IMR-90 (cell line): Measurements from ENCODE around the gene RRP1. TPM values are rescaled to one million over a fixed set of nuclear protein-coding genes. Genes with fewer than 3 reads are reported as not detected.

Source experiments
- ATAC-seq: fragments of 200-7000 bp; cut with Tn5 transposase; 2 replicates; pipeline ENCODE4 v1.9.1; 2020; ENCODE audit warnings: low read depth, mild to moderate bottlenecking, moderate library complexity
- BruUV-seq: library from RNA; stranded (reverse); fragments of 400-500 nt; replicated peaks from 2 replicates; lab custom pipeline; 2021; lab: Mats Ljungman, UMichigan
- CTCF ChIA-PET: fragments of 300-600 bp; formaldehyde crosslinking; extraction: SDS; loops from one replicate; lab custom pipeline; 2021; ENCODE audit warnings: antibody characterized with exemption; lab: Yijun Ruan, JAX
- POLR2A ChIA-PET: fragments of 300-600 bp; sonication (Branson Sonifier 250); formaldehyde crosslinking; loops from one replicate; lab custom pipeline; 2022; ENCODE audit warnings: antibody characterized with exemption; ENCODE audit not compliant: unreplicated experiment; lab: Charles Lee
- DNase-seq: peaks from one replicate; pipeline ENCODE4 v3.0.0; 2013
- H2AFZ ChIP-seq: replicated peaks from 2 replicates; pipeline ENCODE3; 2013; ENCODE audit warnings: low read length, mild to moderate bottlenecking; ENCODE audit not compliant: poor library complexity
- H2AK5ac ChIP-seq: 2 replicates; pipeline ENCODE4 v1.6.1; 2013; ENCODE audit warnings: low read depth, low read length, inconsistent platforms
- H2AK9ac ChIP-seq: replicated peaks from 2 replicates; pipeline ENCODE3; 2013; ENCODE audit warnings: mild to moderate bottlenecking, low read depth, low read length, moderate library complexity; ENCODE audit not compliant: poor library complexity
- H2BK120ac ChIP-seq: 2 replicates; pipeline ENCODE4 v1.6.1; 2013; ENCODE audit warnings: low read depth, low read length, inconsistent platforms
- H2BK15ac ChIP-seq: 3 replicates; pipeline ENCODE4 v1.6.1; 2013; ENCODE audit warnings: low read depth, low read length, inconsistent platforms
- H2BK20ac ChIP-seq: 2 replicates; pipeline ENCODE4 v1.6.1; 2013; ENCODE audit warnings: low read depth, mild to moderate bottlenecking, inconsistent platforms, low read length, moderate library complexity
- H2BK5ac ChIP-seq: 2 replicates; pipeline ENCODE4 v1.6.1; 2013; ENCODE audit warnings: mild to moderate bottlenecking, low read depth, low read length, inconsistent platforms; ENCODE audit not compliant: poor library complexity, severe bottlenecking
- H3K14ac ChIP-seq: replicated peaks from 2 replicates; pipeline ENCODE4 v1.6.1; 2013; ENCODE audit warnings: low read depth, low read length, inconsistent platforms
- H3K18ac ChIP-seq: 2 replicates; pipeline ENCODE4 v1.6.1; 2013; ENCODE audit warnings: low read depth, low read length, control low read depth
- H3K23ac ChIP-seq: 2 replicates; pipeline ENCODE4 v1.6.1; 2013; ENCODE audit warnings: low read depth, low read length, inconsistent platforms
- H3K27ac ChIP-seq: 2 replicates; pipeline ENCODE4 v1.5.1; 2013; ENCODE audit warnings: mild to moderate bottlenecking, control low read depth, low read length; ENCODE audit not compliant: insufficient read depth
- H3K27me3 ChIP-seq: 2 replicates; pipeline ENCODE4 v1.6.1; 2013; ENCODE audit warnings: low read length; ENCODE audit not compliant: control insufficient read depth, insufficient read depth
- H3K36me3 ChIP-seq: 2 replicates; pipeline ENCODE4 v1.6.1; 2013; ENCODE audit warnings: low read length, mixed read lengths; ENCODE audit not compliant: control insufficient read depth, insufficient read depth
- H3K4ac ChIP-seq: 2 replicates; pipeline ENCODE4 v1.6.1; 2013; ENCODE audit warnings: low read depth, low read length, inconsistent platforms
- H3K4me1 ChIP-seq: 2 replicates; pipeline ENCODE4 v1.6.1; 2013; ENCODE audit warnings: low read length, mixed read lengths; ENCODE audit not compliant: control insufficient read depth, insufficient read depth
- H3K4me2 ChIP-seq: 2 replicates; pipeline ENCODE4 v1.6.1; 2013; ENCODE audit warnings: low read depth, mild to moderate bottlenecking, control low read depth, low read length, moderate library complexity
- H3K4me3 ChIP-seq: 2 replicates; pipeline ENCODE4 v1.5.1; 2013; ENCODE audit warnings: low read depth, mild to moderate bottlenecking, control low read depth, low read length, moderate library complexity; ENCODE audit not compliant: insufficient read depth
- H3K56ac ChIP-seq: 2 replicates; pipeline ENCODE4 v1.6.1; 2013; ENCODE audit warnings: low read length, inconsistent platforms; ENCODE audit not compliant: insufficient read depth; ENCODE audit errors: extremely low read depth
- H3K79me1 ChIP-seq, 2 experiments: 2 replicates each; pipeline ENCODE4 v1.6.1; 2013; ENCODE audit warnings: low read length in 2 of 2, inconsistent platforms in 1 of 2, low read depth in 1 of 2
- H3K9ac ChIP-seq: 2 replicates; pipeline ENCODE4 v1.6.1; 2013; ENCODE audit warnings: low read depth, low read length, control low read depth
- H3K9me1 ChIP-seq: 2 replicates; pipeline ENCODE4 v1.6.1; 2013; ENCODE audit warnings: low read length, inconsistent platforms; ENCODE audit not compliant: insufficient read depth
- H3K9me3 ChIP-seq: 2 replicates; pipeline ENCODE4 v1.6.1; 2013; ENCODE audit warnings: low read length; ENCODE audit not compliant: control insufficient read depth, insufficient read depth
- H4K20me1 ChIP-seq: 2 replicates; pipeline ENCODE4 v1.6.1; 2013; ENCODE audit warnings: low read length, inconsistent platforms; ENCODE audit not compliant: insufficient read depth
- H4K5ac ChIP-seq: 2 replicates; pipeline ENCODE4 v1.6.1; 2013; ENCODE audit warnings: mild to moderate bottlenecking, low read depth, low read length, control low read depth
- H4K8ac ChIP-seq, 2 experiments: 2 replicates each; pipeline ENCODE4 v1.6.1; 2013; ENCODE audit warnings: low read depth in 2 of 2, low read length in 2 of 2, control low read depth in 1 of 2, inconsistent platforms in 1 of 2
- H4K91ac ChIP-seq: 2 replicates; pipeline ENCODE4 v1.6.1; 2013; ENCODE audit warnings: low read depth, low read length, inconsistent platforms; ENCODE audit not compliant: insufficient read depth
- CHD1 ChIP-seq: IDR thresholded peaks from 2 replicates; pipeline ENCODE4 v1.6.1; 2012; ENCODE audit warnings: low read depth, low read length, improper control_type of control experiment
- ELK1 ChIP-seq: fragments of 150-350 bp; IDR thresholded peaks from 2 replicates; pipeline ENCODE4 v1.6.1; 2016; ENCODE audit warnings: low read depth, mild to moderate bottlenecking, low read length, moderate library complexity, borderline replicate concordance
- FOS ChIP-seq: fragments of 150-350 bp; IDR thresholded peaks from 2 replicates; pipeline ENCODE4 v1.6.1; 2016; ENCODE audit warnings: low read depth, low read length
- MAFK ChIP-seq: IDR thresholded peaks from 2 replicates; pipeline ENCODE4 v1.6.1; 2012; ENCODE audit warnings: low read depth, low read length, improper control_type of control experiment
- MAZ ChIP-seq: IDR thresholded peaks from 2 replicates; pipeline ENCODE4 v1.6.1; 2012; ENCODE audit warnings: low read depth, mild to moderate bottlenecking, low read length, improper control_type of control experiment, moderate library complexity, borderline replicate concordance
- RAD21 ChIP-seq: IDR thresholded peaks from 2 replicates; pipeline ENCODE4 v1.6.1; 2012; ENCODE audit warnings: low read length, improper control_type of control experiment
- RCOR1 ChIP-seq: IDR thresholded peaks from 2 replicates; pipeline ENCODE4 v1.6.1; 2012; ENCODE audit warnings: mild to moderate bottlenecking, low read length, improper control_type of control experiment; ENCODE audit not compliant: insufficient replicate concordance
- RFX5 ChIP-seq: IDR thresholded peaks from 2 replicates; pipeline ENCODE4 v1.8.0; 2012; ENCODE audit warnings: low read depth, mild to moderate bottlenecking, low read length, moderate library complexity
- SMC3 ChIP-seq: fragments of 150-350 bp; IDR thresholded peaks from 2 replicates; pipeline ENCODE4 v1.6.1; 2016; ENCODE audit warnings: low read depth, mild to moderate bottlenecking, antibody characterized with exemption, low read length, moderate library complexity
- WGBS, 2 experiments: methylation state at CpG; one replicate each; pipeline versions ENCODE4 v1.1.5 to v1.1.7; 2013; ENCODE audit warnings: missing lambda C conversion rate in 2 of 2; ENCODE audit not compliant: insufficient read length in 1 of 2; ENCODE audit errors: extremely low coverage in 2 of 2; 5-methylcytosine and 5-hydroxymethylcytosine counted together
- dilution Hi-C: fragments of 300-500 bp; cut with HindIII; formaldehyde crosslinking; loops from one replicate; pipeline ENCODE4 v1.14.3; 2018; ENCODE audit warnings: low sequenced_read_pairs; ENCODE audit not compliant: unreplicated experiment
- in situ Hi-C: fragments of 300-500 bp; cut with MboI; formaldehyde crosslinking; loops from 3 replicates; pipeline ENCODE4 v1.14.3; 2019; ENCODE audit warnings: low sequenced_read_pairs, inconsistent platforms, mixed read lengths
- intact Hi-C: fragments of 100-400 bp; cut with micrococcal nuclease; formaldehyde crosslinking; loops from 2 replicates; pipeline ENCODE4 v1.10.0; 2022
- polyA plus RNA-seq, 3 experiments: library from polyadenylated mRNA; depleted of rRNA; stranded (reverse); fragments of >200 nt; gene quantifications; 2 replicates each; pipeline ENCODE4 v1.2.3, GENCODE V29; 2012; ENCODE audit warnings: low replicate concordance in 1 of 3
- total RNA-seq: library from RNA; depleted of rRNA; stranded (reverse); fragments of >200 nt; gene quantifications from 2 replicates; pipeline ENCODE4 v1.2.3, GENCODE V29; 2012

Gene RRP1
- total and polyA plus RNA-seq, 2 of the 4 experiments (the other 2 are of a cell fraction) = 20.2 to 23.3 TPM

DNA sequence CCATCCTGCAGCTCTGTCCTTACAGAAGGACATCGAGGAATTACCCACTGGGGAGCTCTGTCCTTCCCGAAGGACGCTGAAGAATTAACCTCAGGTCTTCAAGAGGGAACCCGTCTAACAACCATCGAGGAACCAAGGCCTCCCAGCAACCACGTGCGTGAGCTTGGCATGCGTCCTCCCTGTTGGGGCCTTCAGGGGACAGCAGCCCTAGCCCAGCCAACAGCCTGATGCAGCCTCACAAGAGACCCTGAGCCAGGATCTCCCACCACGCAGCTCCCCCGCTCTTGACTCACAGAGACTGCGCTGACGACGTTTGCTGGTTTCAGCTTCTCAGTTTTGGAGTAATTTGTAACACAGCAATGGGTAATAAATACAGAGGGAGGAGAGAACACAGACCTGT lies 56.0 kb downstream of the RRP1 start:
- no peak overlapping the region for H2AK9ac ChIP-seq
- H2BK15ac ChIP-seq = no peak overlapping the region
- no peak overlapping the region for H3K18ac ChIP-seq
- no peak overlapping the region for H2AK5ac ChIP-seq
- no peaks in the 10 kb centered on the region for H3K79me1 ChIP-seq
- peaks cover 3% of the 10 kb centered on the region; the same call in 1 of the 2 replicates for H3K9me3 ChIP-seq
- no peak overlapping the region for H3K27ac ChIP-seq
- H2BK120ac ChIP-seq = no peak overlapping the region
- ATAC-seq (no peak), DNase-seq (no peak)
- no peak overlapping the region for H3K23ac ChIP-seq
- in situ Hi-C loops (no loop called here), intact Hi-C loops (no loop called here), dilution Hi-C loops (no loop called here)
- H4K20me1 ChIP-seq = no peaks in the 10 kb centered on the region
- no peak overlapping the region for H3K56ac ChIP-seq
- no peak overlapping the region for H2AFZ ChIP-seq
- TF ChIP-seq RAD21 (no peak), RCOR1 (no peak), MAZ (no peak), RFX5 (no peak), CHD1 (no peak), SMC3 (no peak), ELK1 (no peak), MAFK (no peak), FOS (no peak)
- H4K8ac ChIP-seq = no peak overlapping the region
- no peaks in the 10 kb centered on the region for H3K9me1 ChIP-seq
- no TSS peak for BruUV-seq
- no peak overlapping the region for H4K91ac ChIP-seq
- H3K14ac ChIP-seq = no peak overlapping the region
- no peak overlapping the region for H4K5ac ChIP-seq
- H3K4me2 ChIP-seq = no peak overlapping the region
- 83% methylated on average over 11 of the region's 13 CpGs; no CpG with 5 or more reads in 1 of the 2 experiments for WGBS, 2 experiments
- no peak overlapping the region for H3K4me3 ChIP-seq
- no peaks in the 10 kb centered on the region for H3K36me3 ChIP-seq
- H3K27me3 ChIP-seq = peaks cover 11% of the 10 kb centered on the region
- no peak overlapping the region for H2BK5ac ChIP-seq
- ChIA-PET CTCF (no interaction called here), POLR2A (no interaction called here)
- no peak overlapping the region for H2BK20ac ChIP-seq
- no peak overlapping the region for H3K4ac ChIP-seq
- H3K4me1 ChIP-seq = no peaks in the 10 kb centered on the region
- H3K9ac ChIP-seq = no peak overlapping the region
